ENCODE results near the gene EGR2.
"Not testable (repeated sequence)": the region's sequence is repeated elsewhere in the genome, so short reads cannot be mapped to it uniquely, and the experiment has no call there.

Gene EGR2

GRCh38 chr10:62792261-62792660 is 23.9 kb downstream of the EGR2 start:
- DNase-seq = no peak

- no peak for DNase-seq
These were observed 25.6 kb downstream of the EGR2 start for GRCh38 chr10:62790571-62790970.

DNA sequence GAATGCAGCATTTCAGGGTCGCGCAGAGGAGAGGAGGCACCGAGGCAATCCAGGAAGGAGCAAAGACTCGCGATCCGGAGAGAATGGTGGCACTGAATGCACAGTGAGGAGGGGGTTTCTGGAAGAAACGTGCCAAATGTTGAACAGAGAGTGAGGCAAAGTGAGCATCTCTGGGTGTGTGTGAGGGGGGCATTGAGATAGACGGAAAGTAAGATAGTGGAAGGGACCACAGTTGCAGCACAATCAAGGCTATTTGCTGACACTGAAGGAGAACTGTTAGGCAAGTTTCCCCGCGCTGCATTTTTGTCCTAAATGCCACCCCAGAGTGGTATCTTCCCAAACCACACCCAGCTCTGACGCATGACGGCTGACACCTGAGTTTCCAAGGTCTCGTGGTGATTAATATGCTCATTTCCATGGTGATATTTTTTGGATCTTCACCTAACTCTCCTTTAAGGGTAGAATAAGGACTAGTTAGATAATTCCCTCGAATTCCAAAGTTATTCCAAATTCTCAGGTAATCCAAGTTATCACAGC is 26.1 kb downstream of the EGR2 start:
- no peak for DNase-seq

- no peak for DNase-seq
These were observed 27.2 kb downstream of the EGR2 start for GRCh38 chr10:62788861-62789467.

DNA sequence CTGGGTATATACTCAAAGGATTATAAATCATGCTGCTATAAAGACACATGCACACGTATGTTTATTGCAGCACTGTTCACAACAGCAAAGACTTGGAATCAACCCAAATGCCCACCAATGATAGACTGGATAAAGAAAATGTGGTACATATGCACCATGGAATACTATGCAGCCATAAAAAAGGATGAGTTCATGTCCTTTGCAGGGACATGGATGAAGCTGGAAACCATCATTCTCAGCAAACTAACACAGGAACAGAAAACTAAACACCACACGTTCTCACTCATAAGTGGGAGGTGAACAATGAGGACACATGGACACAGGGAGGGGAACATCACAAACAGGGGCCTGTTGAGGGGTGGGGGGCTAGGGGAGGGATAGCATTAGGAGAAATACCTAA is 27.9 kb downstream of the EGR2 start:
- DNase-seq = not testable (repeated sequence)

DNA sequence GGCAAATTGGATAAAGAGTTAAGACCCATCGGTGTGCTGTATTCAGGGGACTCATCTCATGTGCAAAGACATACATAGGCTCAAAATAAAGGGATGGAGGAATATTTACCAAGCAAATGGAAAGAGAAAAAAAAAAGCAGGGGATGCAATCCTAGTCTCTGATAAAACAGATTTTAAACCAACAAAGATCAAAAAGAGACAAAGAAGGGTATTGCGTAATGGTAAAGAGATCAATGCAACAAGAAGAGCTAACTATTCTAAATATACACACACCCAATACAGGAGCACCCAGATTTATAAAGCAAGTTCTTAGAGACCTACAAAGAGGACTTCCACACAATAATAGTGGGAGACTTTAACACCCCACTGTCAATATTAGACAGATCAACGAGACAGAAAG is 31.6 kb downstream of the EGR2 start:
- DNase-seq = not testable (repeated sequence)

DNA sequence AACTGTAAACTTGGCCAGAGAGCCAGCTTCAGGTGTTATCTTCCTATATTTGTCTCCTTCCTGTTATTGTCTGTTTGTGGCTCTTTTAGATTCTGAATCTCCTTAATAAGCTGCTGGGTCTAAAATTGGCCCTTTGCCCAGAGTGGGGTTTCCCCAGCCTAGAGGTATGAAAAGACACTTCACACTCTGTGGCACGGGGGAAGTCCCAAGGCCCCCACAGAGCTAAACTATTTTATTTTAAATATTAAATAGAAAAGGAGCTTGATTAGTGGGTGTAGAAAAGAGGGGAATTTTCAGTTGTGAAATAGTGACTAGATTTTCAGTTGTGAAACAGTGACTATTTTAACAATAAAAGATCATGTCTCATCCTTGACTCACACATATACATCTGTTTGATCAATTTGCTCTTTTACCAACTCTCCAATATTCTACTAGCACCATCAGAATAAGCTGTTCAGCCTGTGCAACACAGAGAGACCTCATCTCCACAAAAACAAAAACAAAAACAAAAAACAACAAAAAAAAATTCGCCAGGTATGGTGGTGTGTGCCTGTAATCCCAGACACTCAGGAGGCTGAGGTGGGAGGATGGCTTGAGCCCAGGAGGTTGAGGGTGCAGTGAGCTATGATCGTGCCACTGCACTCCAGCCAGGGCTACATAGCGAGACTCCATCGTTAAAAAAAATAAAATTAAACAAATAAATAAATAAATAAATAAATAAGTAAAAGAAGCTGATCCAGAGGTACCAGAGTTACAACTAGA is 36.5 kb downstream of the EGR2 start:
- no peak for DNase-seq

- DNase-seq = no peak
These were observed 38.0 kb downstream of the EGR2 start for GRCh38 chr10:62778125-62778524.

DNA sequence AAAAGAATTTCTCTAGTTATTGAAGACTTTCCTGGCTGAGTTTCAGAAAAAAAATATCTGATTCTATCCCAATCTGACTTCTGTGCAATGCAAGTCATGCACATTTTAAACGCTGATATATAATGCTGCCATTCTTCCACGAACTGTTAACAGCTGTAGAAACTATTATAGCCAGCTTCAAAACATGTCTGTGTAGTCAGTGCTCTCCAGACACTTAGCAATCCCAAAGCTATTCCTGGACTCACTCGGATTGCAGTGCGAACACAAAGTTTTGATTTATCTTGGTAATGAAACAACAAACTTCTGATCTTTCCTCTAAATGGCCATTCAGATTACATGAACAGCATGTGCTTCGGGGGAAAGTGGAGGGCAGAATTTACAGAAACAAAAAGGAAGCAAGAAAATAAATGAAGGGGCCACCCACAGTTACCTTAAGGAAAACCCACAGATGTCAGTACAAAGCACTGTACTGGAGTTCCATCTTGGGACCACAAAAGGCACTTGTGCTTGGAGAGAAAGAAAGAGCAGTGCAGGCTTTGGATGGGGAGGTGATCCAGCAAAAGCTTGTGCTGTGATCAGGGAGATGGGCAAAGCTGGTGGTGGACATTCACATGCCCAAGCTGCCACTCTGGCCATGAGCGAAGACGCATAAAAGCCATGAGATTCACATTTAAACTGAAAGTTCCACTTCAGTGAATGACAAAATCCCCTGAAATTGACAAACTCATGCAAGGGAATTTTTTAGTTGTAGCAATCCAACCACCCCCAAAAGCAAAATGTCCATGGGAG is 43.8 kb downstream of the EGR2 start:
- no peak for DNase-seq

GRCh38 chr10:62769574-62770242 is 46.5 kb downstream of the EGR2 start:
- DNase-seq = no peak

DNA sequence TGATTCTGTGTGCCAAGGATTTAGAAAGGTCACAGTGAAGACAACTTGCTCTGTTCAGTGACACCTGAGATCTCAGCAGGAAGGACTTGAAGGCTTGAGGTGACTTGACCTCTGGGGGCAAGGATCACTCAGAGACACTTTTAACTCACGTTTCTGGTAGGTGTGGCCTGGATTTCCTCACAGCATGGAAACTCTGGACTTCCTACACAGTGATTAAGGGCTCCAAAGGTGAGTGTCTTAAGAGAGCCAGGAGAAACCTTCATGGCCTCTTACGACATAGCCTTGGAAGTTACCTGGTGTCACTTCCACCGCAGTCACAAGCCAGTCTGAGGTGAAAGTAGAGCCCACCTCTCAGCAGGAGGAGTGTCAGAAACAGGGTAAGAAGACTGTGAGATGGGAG is 49.8 kb downstream of the EGR2 start:
- DNase-seq = no peak

DNA sequence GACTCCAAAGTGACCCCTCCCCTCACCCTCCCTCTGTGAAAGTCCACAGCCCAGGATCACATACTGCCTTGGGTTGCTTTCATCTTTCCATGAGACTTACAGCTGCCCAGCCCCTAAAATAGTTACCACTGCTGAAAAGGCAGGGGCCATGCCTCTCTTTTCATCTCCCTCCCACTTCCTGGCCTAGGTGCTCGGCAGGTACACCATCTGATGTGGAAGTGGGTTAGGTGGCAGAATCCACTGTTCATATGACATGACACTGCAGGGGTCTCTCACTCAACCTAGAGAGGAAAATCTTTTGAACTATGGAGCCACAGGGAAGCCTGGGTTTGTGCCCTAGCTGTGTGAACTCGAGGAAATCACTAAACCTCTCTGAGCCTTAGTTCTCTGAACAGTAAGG is 50.4 kb downstream of the EGR2 start:
- no peak for DNase-seq

GRCh38 chr10:62764011-62764410 is 52.2 kb downstream of the EGR2 start:
- DNase-seq = no peak

GRCh38 chr10:62763155-62763554 is 53.0 kb downstream of the EGR2 start:
- DNase-seq = no peak
